GM12892 (cell line): ENCODE results near the gene TTC13.

Experiments used
- POLR2A ChIP-seq: IDR thresholded peaks from 2 replicates; pipeline ENCODE4 v1.6.1; 2011; ENCODE audit warnings: low read depth, low read length, control low read depth
- POLR2AphosphoS5 ChIP-seq: IDR thresholded peaks from 2 replicates; pipeline ENCODE4 v1.6.1; 2011; ENCODE audit warnings: low read depth, low read length, control low read depth
- TAF1 ChIP-seq: IDR thresholded peaks from 2 replicates; pipeline ENCODE4 v1.6.1; 2011; ENCODE audit warnings: low read depth, mild to moderate bottlenecking, control low read depth, low read length, borderline replicate concordance

- TF ChIP-seq POLR2A (no peak), TAF1 (no peak), POLR2AphosphoS5 (no peak)
Measured at GRCh38 chr1:230877924-230878590, 100.6 kb downstream of the TTC13 start.
